CD1c-positive myeloid dendritic cell (primary cell): Measurements from ENCODE around the gene GARIN5B.
"Not testable (repeated sequence)": the region's sequence is repeated elsewhere in the genome, so short reads cannot be mapped to it uniquely, and the experiment has no call there.

Experiments used
- DNase-seq: peaks from one replicate; pipeline ENCODE4 v3.0.0-alpha.2; 2016; ENCODE audit errors: extremely low spot score

The GARIN5B gene

DNA sequence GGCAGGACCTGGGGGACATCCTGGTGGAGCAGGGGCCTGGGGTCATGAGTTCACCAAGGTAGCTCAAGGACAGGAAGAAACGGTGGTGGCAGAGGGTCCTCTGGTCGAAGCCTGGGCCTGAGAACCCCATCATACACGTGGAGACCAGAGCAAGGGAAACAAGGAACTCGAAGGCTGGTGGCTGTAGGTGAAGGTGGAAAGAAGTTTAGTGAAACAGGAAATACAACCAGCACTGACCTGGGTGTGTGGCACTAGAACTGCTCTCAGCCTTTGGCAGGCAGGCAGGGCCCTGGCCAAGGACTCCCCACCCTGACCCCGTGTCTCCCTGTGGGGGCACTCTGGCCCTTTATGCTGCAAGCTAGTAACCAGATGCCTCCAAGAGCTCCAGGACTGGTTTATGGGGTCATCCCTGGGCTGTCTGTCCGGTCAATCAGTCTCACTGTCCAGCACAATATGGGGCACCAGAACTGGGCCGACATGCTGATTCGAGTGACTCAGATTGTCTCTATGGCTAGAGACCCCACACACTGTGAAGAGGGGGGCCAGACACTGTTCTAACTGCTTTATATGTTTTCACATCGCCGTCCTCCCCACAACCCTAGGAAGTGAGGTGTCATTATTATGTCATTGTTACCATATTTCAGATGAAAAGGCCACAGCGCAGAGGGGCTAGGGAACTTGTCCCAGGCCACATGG, 12.3 kb downstream of the GARIN5B start:
- no peak for DNase-seq

DNA sequence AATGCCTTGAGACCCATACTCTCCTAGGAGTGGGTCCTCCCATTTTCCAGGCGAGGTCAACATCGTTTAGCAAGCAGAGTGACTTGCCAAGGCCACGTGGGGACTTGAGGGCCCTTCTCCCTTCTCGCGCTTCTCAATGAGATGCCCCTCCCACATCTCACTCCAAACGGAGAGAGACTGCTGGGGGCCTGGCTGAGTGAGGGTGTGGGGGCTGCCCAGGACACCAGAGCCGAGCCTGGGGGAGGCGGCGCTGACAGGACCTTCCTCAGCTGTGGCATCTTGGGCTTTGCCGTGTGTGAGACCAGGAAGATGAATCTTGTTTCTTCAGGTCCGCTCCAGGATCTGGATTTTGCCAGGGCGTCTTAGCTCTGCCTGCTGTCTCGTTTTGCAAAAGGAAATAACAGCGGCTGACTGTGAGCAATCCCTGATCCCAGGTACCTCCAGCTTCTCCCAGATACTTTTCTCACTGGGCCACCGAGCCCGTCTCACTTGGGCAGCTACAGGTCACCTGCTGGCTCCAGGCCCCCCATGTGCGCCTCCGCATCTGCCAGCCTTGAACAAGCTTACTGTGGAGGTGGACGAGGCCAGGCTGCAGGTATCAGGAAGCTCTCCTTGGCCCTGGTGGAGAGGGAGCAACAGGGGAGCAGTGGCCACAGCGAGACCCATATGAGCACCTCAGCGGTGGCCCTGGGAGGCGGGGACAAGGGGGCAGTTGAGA, 14.6 kb downstream of the GARIN5B start:
- no peak for DNase-seq

DNA sequence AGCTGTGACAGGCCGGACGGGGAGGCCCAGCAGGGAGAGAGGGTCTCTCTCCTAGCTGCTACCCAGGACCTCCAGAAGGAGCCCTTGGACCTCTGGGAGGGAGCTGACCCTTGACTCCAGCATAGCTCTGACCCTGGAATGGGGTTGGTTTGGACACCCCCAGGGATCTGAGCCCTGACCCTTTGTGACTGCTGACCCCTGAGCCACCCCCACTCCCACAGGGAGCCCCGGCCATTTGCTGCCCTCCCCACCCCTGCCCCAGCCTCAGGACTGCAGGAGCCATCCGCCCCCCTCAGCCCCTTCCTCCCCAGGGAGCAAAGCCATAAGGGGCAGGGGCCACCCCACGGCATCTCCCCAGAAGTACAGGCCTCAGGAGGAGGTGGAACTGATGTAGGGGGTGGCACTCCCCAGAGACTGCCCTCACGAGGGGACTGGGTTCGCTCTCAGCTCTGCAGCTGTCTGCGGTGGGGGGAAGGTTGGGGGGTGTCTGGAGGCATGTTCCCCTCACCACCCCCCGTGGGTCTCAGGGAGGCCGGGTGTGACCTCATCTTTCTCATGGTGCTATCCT, 15.5 kb downstream of the GARIN5B start:
- no peak for DNase-seq

DNA sequence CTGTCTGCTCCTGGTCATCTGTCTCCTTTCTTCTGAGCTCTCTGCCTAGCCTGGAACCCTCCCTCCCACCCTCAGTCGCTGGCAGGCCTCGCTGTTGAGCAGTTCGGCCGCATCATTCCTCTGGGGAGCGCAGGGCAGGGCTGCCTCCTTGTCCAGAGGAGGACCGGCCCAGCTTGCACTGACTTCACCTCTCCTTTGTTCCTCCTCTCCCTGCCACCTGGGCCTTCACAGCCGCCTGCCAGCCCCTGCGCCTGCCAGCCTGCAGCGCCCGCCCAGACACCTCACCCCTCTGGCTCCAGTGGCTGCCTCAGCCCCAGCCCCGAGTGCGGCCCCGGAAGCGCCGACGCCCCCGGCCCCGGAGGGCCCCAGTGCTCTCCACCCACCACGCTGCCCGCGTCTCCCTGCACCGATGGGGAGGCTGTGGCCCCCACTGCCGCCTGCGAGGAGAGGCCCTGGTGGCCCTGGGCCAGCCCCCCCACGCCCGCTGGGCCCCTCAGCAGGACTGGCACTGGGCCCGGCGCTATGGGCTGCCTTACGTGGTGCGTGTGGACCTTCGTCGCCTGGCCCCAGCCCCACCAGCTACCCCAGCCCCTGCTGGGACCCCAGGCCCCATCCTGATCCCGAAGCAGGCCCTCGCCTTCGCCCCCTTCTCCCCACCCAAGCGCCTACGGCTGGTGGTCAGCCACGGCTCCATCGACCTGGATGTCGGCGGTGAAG, 16.2 kb downstream of the GARIN5B start:
- no peak for DNase-seq

DNA sequence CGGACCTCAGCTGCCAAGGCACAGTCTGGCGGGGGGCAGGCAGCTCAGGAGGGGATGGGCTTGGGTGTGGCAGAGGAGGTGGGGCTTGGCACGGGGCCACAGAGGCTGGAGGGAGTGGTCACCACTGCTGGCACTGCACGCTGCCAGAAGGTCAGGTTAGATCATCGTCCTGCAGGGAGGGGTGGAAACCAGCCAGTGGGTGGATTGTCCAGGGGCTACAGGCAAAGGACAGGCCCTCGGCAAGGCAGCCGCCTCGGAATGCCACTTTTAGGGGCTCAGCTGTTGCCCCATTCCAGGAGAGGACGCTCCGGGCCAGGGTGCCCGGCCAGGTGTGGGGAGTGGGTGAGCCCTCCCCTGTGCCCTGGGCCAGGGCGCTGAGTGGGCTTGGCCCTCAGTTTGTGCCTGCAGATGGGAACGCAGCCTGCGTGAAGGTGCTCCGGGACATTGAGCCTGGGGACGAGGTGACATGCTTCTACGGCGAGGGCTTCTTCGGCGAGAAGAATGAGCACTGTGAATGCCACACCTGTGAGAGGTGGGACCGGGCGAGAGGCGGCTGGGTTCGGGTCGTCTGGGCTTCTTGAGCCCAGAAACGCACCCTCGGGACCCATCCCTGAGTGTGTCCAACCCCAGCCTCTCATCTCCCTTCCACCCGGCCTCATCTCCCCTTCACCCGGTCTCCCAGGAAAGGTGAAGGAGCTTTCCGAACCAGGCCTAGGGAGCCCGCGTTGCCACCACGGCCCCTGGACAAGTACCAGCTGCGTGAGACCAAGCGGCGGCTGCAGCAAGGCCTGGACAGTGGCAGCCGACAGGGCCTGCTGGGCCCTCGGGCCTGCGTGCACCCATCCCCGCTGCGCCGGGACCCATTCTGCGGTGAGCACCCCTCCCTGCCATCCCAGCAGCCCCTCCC, 17.0 kb downstream of the GARIN5B start:
- no peak for DNase-seq

DNA sequence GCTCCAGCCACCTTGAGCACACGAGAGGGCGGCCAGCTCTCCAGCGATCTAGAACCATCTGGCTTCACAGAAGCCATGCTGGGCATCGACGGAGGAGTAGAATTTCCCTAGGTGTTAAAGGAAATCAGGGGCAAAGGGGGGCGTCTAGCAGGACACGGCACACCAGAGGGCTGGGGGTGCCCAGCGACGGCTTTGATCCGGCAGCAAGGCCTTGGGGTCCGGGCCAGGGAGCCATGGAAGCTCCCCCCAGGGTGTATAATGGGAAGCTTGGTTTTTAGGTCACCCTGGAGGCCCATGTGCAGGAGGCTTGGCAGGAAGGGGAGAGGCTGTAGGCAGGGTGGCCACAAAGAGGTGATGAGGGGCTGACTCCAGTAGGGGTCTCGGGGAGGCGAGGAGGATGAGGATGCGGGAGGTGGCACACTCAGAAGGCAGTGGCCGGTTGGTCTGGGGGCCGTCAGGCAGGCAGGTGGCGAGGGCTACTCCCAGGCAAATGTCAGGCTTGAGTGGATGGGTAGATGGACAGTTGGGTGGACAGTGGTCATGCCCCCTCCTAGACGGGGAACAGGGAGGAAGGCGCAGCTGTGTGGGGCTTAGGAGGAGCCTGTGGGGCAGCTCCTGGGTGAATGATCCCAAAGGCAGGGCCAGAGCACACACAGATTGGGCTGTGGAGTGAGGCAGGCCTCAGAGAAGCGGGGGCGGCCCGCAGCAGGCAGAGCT, 17.8 kb downstream of the GARIN5B start:
- DNase-seq = no peak

DNA sequence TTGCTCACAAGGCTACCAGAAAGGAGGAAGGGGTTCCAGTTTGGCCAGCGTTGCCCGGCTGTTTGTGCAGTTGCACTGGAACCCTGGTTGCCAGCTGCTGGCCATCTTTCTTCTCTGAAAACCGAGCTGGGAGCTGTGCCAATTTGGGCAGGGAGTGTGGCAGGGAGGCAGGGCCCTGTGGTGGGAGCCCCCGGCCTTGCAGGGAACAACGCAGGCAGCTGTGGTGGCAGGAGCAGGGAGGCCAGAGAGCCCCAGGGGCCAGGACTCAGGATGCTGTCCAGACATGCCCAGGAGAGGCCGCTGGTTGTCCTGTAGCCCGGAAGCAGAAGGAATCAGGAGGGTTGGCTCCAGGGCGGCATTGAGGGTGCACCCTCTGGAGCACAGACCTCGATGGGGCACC, 18.6 kb downstream of the GARIN5B start:
- DNase-seq = no peak

DNA sequence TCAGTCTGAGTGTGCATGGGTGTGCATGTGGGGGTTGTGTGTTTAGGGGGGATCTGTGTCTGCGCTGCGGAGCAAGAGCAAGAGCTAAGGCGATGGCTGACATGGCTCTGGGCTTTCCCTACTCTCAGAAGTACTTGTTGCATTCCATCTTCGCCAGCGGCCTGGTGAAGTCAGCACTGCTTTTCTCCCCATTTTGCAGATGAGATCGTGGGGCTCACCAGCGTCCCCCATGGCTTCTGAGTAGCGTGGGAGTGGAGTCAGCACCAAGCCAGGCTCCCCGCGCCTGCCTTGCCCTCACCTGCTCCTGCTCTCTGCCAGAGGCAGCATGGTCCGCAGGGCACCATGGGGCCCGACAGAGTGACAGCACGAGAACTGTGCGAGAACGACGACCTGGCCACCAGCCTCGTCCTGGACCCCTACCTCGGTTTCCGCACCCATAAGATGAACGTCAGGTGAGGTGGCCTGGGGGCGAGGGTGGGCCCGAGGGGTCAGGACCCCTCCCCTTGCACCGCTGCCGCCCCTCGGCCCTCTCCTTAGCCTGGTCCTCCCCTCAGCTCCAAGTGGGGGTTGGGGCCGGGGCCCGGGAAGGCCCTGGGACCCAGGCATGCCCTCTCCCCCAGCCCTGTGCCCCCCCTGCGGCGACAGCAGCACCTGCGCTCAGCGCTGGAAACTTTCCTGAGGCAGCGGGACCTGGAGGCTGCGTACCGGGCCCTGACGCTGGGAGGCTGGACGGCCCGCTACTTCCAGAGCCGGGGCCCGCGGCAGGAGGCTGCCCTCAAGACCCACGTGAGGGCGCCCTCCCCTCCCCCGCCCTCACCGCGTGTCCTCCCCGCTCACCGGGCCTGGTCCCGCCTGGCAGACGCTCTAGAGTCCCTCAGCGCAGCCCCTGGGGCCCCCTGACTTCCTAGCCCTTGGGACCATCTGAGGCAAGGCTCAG, 21.2 kb downstream of the GARIN5B start:
- no peak for DNase-seq

DNA sequence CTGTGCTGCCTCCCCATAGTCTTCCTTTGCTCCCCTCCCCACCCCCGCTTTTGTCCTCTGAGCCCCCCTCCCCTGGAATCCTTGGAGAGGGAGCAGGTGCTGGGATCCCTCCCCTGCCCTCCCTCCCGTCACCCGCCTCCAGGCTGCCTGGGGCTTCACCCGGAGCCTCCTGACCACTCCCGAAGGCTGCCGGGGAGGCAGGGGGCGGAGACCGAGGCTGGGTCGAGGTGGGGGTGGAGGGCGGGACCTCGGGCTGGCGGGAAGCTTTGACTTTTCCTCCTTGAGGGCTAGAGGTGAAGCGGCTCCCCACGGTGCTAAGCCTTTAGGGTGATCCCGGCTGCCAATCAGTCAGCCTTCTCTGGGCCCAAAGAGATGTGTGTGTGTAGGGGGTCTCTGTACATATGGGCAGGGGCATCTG, 21.9 kb downstream of the GARIN5B start:
- peak; percentile 85 for DNase-seq

DNA sequence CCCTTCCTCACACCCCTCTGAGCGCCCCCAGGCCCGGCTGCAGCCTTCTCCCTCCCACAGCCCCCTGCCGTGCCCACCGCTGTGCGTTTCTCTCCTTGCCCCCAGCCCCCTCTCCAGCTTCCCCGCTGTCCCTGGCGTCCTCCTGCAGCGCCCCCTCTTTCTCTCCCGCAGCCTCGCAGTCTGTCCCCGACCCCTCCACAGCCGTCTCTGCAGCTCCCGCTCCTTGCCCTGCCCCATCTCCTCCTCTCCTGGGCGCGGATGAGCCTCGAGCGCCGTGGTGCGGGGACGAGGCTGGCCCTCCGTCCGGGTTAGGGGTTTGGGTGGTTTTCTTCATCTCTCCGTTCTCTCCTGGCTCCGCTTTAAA, 22.3 kb downstream of the GARIN5B start:
- no peak for DNase-seq

DNA sequence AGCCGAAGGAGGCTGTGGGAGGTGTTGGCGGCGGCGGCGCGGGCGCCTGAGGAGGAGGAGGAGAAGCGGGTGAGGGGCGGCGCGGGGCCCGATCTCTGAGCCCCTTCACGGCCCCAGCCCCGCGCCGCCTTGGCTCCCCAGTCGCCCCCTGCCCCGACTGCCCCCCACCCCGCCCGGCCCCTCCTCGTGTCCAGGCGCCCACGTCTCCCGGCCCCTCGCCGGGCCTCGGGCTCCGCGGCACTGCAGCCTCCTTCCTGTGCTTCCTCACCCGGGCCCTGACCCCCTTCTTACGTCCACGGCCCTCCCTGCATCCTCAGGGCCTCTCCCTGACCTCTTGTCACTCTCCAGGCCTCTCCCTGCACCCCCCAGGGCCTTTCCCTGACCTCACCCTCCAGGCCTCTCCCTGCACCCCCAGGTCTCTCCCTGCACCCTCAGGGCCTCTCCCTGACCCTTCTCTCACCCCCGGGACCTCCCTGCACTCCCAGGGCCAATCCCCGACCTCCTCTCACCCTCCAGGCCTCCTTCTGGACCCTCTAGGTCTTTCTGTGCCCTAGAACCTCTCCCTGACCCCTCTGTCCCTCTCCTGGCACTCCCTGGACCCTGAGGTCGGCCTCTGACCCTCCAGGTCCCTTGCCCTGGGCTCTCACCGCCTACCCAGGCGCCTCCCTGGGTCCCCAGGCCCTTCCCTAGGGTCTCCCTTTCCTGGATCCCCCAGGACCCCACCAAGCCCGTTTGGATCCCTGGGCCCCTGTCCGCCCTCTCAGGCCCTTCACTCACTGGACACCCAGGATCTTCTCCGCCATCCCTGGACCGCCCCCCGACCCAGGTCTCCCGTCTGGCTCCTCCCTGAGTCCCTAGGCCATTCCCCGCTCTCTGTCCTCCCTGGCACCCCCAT, 22.9 kb downstream of the GARIN5B start:
- DNase-seq = no peak

DNA sequence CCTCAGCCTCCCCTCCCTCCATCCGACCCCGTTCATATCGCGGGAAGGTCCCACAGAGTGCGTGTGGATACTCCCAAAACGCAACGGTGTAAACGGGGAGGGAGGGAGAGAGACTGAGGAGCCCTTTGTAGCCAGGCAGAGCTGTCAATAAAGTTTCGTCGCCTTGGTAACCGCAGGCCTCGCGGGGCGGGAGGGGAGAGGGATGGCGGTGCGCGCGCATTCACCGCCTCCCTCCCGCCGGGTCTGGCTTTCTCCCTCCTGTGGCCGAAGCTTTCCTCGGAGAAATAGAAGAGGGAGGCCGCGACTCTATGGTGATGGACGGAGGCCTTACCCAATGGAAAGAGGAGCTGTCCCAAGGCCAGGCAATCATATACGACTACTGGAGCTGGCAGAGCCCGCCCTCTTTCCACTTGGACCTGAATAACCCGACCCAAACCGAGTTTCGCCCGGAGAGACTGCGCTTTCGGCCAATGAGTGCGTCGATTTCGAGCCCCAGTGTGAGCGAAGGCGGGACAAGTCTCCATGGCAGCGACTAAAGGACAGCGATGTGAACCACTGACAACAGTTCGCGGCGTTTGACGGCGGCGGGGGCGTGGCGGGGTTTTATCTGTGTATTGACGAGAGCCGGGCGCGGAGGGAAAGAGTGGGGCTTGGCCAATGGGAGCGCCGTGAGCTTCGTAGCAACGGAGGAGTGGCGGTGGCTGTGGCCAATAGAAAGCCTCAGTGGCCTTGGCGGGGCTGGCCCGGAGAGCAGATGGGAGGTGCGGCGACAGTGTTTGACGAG, 23.8 kb downstream of the GARIN5B start, which contains the start of gene KMT5C:
Gene KMT5C, plus strand, starts transcription at position 772 of the 784 bp plus-strand sequence. CDS start 2,061 bp downstream, outside the sequence.
- DNase-seq = peak; percentile 100

DNA sequence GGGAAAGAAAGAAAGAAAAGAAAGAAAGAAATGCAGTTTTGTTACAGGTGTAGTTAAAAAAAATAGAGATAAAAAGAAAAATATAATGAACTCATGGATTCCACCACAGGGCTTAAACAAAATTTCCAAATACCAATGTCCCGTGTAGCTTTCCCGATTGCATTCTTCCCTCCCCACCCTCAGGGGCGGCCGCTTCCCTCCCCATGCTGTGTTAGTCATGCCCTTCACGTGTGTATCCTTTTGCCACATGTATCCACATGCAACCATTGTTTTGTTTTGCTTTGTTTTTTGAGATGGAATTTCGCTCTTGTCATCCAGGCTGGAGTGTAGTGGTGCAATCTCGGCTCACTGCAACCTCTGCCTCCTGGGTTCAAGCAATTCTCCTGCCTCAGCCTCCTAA, 27.0 kb downstream of the GARIN5B start:
- no peak for DNase-seq

DNA sequence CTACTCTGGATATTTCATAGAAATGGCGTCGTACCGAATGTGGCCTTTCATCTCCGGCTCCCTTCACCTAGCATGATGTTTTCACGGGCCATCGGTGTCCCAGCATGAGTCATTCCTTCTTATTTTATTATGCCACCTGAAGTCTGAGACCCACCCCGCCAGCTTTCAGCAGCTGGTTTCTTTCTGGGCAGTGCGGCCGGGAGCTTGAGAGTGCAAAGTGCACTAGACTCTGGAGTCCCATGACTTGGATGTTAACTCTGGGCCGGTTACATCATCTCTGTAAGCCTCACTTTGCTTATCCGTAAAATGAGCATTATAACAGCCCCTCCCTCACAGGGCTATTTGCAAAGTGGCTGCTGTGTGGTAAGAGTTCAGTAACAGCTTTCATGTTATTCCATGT, 29.2 kb downstream of the GARIN5B start:
- DNase-seq = no peak

DNA sequence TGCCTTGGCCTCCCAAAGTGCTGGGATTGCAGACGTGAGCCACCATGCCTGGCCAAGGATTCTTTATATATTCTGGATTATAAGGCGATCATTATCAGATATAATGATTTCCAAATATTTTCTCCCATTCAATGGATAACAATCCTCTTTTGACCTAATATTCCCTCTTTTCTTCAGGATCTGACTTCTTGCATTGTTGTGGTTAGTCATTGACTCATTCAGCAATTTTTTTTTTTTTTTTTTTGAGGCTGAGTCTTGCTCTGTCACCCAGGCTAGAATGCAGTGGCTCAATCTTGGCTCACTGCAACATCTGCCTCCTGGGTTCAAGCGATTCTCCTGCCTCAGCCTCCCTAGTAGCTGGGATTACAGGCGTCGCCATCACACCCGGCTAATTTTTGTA, 33.3 kb downstream of the GARIN5B start:
- DNase-seq = not testable (repeated sequence)

DNA sequence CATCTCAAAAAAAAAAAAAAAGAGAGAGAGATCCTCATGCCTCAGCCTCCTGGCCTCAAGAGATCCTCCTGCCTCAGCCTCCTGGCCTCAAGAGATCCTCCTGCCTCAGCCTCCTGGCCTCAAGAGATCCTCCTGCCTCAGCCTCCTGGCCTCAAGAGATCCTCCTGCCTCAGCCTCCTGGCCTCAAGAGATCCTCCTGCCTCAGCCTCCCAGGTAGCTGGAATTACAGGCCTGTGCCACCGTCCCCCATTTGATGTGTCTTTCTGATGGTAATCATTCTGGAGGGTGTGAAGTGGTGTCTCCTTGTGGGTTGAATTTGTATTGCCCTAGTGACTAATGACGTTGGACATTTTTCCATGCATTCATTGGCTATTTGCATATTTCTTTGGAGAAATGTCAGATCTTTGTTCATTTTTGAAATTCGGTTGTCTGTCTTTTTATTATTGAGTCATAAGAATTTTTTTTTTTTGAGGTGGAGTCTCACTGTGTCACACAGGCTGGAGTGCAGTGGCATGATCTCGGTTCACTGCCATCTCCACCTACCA, 34.2 kb downstream of the GARIN5B start:
- DNase-seq = peak; percentile 48

DNA sequence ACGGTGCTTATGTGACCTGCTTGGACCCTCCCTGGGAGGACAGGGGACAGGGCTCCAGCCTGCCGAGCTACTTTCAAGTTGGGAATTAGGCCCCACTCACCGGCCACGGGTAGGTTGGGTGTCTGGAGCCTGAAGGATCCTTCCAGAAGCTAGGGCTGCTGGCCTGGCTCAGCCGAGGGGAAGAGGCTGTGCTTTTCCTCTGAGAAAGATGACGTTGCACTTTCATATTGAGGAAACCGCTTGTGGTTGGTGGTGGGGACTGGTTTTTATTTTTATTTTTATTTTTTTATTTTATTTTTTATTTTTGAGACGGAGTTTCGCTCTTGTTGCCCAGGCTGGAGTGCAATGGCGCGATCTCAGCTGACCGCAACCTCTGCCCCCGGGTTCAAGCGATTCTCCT, 37.9 kb downstream of the GARIN5B start, which contains the start of gene TMEM150B:
Gene TMEM150B, minus strand, starts transcription at position 170 of the 400 bp plus-strand sequence. CDS start 4,305 bp downstream, outside the sequence.
- peak; percentile 70 for DNase-seq
